ENCODE results near the gene LETMD1. TPM values are rescaled to one million over a fixed set of nuclear protein-coding genes. Genes with fewer than 3 reads are reported as not detected.

LETMD1 gene
- total and polyA plus RNA-seq, 9 of the 15 experiments (the other 6 are each of a cell fraction or from before 2014, with no cell fraction given), result 58.7 to 163 (median 75.4) TPM

DNA sequence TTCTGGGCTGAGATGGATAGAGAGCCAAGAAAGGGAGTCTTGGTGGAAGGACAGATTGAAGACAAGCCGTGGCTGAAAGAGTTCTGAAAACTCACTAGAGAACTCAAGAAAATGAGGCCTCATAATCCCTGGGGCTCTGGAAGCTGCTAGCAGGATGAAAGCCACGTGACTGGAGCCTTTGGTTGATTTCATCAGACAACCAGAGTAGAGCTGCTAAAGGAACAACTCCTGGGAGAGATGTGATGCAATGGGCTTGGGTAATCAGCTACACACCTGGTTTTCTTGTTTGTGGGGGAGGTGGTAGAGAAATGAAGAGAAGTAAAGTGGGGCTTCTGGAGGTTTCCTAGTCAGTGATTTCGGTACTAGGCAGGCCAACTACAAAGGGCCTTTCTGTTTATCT, 21.9 kb downstream of the LETMD1 start (continued):
- TF ChIP-seq, protein P1, sequence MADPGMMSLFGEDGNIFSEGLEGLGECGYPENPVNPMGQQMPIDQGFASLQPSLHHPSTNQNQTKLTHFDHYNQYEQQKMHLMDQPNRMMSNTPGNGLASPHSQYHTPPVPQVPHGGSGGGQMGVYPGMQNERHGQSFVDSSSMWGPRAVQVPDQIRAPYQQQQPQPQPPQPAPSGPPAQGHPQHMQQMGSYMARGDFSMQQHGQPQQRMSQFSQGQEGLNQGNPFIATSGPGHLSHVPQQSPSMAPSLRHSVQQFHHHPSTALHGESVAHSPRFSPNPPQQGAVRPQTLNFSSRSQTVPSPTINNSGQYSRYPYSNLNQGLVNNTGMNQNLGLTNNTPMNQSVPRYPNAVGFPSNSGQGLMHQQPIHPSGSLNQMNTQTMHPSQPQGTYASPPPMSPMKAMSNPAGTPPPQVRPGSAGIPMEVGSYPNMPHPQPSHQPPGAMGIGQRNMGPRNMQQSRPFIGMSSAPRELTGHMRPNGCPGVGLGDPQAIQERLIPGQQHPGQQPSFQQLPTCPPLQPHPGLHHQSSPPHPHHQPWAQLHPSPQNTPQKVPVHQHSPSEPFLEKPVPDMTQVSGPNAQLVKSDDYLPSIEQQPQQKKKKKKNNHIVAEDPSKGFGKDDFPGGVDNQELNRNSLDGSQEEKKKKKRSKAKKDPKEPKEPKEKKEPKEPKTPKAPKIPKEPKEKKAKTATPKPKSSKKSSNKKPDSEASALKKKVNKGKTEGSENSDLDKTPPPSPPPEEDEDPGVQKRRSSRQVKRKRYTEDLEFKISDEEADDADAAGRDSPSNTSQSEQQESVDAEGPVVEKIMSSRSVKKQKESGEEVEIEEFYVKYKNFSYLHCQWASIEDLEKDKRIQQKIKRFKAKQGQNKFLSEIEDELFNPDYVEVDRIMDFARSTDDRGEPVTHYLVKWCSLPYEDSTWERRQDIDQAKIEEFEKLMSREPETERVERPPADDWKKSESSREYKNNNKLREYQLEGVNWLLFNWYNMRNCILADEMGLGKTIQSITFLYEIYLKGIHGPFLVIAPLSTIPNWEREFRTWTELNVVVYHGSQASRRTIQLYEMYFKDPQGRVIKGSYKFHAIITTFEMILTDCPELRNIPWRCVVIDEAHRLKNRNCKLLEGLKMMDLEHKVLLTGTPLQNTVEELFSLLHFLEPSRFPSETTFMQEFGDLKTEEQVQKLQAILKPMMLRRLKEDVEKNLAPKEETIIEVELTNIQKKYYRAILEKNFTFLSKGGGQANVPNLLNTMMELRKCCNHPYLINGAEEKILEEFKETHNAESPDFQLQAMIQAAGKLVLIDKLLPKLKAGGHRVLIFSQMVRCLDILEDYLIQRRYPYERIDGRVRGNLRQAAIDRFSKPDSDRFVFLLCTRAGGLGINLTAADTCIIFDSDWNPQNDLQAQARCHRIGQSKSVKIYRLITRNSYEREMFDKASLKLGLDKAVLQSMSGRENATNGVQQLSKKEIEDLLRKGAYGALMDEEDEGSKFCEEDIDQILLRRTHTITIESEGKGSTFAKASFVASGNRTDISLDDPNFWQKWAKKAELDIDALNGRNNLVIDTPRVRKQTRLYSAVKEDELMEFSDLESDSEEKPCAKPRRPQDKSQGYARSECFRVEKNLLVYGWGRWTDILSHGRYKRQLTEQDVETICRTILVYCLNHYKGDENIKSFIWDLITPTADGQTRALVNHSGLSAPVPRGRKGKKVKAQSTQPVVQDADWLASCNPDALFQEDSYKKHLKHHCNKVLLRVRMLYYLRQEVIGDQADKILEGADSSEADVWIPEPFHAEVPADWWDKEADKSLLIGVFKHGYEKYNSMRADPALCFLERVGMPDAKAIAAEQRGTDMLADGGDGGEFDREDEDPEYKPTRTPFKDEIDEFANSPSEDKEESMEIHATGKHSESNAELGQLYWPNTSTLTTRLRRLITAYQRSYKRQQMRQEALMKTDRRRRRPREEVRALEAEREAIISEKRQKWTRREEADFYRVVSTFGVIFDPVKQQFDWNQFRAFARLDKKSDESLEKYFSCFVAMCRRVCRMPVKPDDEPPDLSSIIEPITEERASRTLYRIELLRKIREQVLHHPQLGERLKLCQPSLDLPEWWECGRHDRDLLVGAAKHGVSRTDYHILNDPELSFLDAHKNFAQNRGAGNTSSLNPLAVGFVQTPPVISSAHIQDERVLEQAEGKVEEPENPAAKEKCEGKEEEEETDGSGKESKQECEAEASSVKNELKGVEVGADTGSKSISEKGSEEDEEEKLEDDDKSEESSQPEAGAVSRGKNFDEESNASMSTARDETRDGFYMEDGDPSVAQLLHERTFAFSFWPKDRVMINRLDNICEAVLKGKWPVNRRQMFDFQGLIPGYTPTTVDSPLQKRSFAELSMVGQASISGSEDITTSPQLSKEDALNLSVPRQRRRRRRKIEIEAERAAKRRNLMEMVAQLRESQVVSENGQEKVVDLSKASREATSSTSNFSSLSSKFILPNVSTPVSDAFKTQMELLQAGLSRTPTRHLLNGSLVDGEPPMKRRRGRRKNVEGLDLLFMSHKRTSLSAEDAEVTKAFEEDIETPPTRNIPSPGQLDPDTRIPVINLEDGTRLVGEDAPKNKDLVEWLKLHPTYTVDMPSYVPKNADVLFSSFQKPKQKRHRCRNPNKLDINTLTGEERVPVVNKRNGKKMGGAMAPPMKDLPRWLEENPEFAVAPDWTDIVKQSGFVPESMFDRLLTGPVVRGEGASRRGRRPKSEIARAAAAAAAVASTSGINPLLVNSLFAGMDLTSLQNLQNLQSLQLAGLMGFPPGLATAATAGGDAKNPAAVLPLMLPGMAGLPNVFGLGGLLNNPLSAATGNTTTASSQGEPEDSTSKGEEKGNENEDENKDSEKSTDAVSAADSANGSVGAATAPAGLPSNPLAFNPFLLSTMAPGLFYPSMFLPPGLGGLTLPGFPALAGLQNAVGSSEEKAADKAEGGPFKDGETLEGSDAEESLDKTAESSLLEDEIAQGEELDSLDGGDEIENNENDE (IDR thresholded peaks at IDR 0.05; ENCODE audit: low read depth, low read length), result no peak
- TF ChIP-seq GTF2F1 (IDR thresholded peaks at IDR 0.05; ENCODE audit: low read depth, low read length), result no peak
- TF ChIP-seq RHOXF2B (CRISPR knock-in tag; conservative IDR thresholded peaks at IDR 0.05), result no peak
- no peak for TF ChIP-seq ZFP30 (CRISPR knock-in tag; IDR thresholded peaks at IDR 0.05; ENCODE audit: borderline replicate concordance)
- TF ChIP-seq, protein P2, sequence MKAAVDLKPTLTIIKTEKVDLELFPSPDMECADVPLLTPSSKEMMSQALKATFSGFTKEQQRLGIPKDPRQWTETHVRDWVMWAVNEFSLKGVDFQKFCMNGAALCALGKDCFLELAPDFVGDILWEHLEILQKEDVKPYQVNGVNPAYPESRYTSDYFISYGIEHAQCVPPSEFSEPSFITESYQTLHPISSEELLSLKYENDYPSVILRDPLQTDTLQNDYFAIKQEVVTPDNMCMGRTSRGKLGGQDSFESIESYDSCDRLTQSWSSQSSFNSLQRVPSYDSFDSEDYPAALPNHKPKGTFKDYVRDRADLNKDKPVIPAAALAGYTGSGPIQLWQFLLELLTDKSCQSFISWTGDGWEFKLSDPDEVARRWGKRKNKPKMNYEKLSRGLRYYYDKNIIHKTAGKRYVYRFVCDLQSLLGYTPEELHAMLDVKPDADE (conservative IDR thresholded peaks at IDR 0.05; ENCODE audit: control insufficient read depth, low read depth, low read length), result no peak
- TF ChIP-seq RBM15 (IDR thresholded peaks at IDR 0.05; ENCODE audit: insufficient read depth, low read length), result no peak
- TF ChIP-seq, protein P3, sequence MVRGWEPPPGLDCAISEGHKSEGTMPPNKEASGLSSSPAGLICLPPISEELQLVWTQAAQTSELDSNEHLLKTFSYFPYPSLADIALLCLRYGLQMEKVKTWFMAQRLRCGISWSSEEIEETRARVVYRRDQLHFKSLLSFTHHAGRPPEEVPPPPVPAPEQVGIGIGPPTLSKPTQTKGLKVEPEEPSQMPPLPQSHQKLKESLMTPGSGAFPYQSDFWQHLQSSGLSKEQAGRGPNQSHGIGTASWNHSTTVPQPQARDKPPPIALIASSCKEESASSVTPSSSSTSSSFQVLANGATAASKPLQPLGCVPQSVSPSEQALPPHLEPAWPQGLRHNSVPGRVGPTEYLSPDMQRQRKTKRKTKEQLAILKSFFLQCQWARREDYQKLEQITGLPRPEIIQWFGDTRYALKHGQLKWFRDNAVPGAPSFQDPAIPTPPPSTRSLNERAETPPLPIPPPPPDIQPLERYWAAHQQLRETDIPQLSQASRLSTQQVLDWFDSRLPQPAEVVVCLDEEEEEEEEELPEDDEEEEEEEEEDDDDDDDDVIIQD (CRISPR knock-in tag; IDR thresholded peaks at IDR 0.05), result no peak
- TF ChIP-seq, protein P4, sequence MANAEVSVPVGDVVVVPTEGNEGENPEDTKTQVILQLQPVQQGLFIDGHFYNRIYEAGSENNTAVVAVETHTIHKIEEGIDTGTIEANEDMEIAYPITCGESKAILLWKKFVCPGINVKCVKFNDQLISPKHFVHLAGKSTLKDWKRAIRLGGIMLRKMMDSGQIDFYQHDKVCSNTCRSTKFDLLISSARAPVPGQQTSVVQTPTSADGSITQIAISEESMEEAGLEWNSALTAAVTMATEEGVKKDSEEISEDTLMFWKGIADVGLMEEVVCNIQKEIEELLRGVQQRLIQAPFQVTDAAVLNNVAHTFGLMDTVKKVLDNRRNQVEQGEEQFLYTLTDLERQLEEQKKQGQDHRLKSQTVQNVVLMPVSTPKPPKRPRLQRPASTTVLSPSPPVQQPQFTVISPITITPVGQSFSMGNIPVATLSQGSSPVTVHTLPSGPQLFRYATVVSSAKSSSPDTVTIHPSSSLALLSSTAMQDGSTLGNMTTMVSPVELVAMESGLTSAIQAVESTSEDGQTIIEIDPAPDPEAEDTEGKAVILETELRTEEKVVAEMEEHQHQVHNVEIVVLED (CRISPR knock-in tag; IDR thresholded peaks at IDR 0.05), result no peak

All from K562 (cell line).